Measurements from ENCODE around the gene UBE2E2.

DNA sequence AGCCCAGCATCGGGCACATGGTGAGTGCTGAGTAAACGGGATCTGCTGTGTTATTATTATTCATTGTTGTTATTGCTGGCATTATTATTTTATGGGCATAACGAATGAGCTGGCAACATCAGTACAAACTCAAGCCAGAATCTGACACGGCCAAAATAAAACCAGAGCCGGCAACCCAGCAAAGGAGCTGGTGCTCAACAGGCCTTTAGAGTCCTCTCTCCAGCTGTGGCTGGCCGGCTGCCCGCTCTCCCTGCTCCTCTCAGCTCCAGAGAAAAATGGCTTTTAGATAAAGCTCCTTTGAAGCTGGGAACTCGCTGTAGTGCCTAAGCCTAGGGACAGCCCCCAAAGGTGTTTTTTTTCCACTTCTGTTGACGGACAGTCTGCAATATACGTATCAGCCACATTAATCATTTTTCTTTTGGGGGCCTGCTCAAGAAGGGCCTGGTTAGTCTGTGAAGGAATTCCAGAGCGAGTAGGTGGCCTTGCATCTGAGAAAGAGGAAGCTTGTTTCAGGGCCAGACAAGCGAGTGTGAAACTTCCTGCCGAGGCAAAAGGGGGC, 408.7 kb downstream of the UBE2E2 start:
- TF ChIP-seq, protein P1, sequence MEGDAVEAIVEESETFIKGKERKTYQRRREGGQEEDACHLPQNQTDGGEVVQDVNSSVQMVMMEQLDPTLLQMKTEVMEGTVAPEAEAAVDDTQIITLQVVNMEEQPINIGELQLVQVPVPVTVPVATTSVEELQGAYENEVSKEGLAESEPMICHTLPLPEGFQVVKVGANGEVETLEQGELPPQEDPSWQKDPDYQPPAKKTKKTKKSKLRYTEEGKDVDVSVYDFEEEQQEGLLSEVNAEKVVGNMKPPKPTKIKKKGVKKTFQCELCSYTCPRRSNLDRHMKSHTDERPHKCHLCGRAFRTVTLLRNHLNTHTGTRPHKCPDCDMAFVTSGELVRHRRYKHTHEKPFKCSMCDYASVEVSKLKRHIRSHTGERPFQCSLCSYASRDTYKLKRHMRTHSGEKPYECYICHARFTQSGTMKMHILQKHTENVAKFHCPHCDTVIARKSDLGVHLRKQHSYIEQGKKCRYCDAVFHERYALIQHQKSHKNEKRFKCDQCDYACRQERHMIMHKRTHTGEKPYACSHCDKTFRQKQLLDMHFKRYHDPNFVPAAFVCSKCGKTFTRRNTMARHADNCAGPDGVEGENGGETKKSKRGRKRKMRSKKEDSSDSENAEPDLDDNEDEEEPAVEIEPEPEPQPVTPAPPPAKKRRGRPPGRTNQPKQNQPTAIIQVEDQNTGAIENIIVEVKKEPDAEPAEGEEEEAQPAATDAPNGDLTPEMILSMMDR (IDR thresholded peaks at IDR 0.05), result no peak
- no peak for TF ChIP-seq EZH2 (IDR thresholded peaks at IDR 0.05; ENCODE audit: borderline replicate concordance, insufficient read depth, low read depth, low read length, poor library complexity, severe bottlenecking)

Data from B cell (primary cell).